Hematopoietic multipotent progenitor cell treated with erythropoietin and hydrocortisone succinate and interleukin-3 and kit ligand, for 15 days (in vitro differentiated cells): ENCODE results near the gene OXGR1.
"Not testable (repeated sequence)": the region's sequence is repeated elsewhere in the genome, so short reads cannot be mapped to it uniquely, and the experiment has no call there.

Experiments used
- DNase-seq: peaks from one replicate; pipeline ENCODE4 v3.0.0-alpha.2; 2015; ENCODE audit warnings: low spot score

Gene OXGR1

DNA sequence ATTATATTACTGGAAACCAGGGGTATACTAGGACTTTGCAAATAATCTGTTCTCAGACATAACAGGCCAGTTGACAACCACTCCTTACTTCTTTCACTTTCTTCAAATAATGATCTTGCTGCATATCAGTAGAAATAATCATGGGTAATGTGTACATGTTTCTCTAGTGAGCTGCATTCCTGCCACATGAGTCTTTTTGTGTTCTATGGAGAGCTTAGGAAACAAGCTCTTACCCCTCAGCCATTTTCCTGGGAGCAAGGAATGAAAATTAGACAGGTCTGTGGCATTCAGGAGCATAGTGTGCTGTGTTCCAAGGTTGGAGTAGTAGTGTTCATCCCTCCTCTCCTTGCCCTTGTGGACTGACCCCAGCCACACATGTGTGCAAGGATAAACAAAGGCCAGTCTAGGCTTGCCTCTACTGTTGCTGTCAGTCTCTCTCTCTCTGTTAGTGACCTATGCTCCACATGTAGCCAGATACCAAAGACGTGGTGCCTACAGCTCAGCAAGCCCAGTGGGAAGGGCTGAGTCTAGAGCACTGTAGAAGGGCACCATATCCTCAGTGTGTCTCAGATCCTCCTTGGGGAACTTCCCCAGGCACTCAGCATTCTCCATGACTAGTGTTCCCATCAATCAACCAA is 11.5 kb upstream of the OXGR1 start:
- no peak for DNase-seq

DNA sequence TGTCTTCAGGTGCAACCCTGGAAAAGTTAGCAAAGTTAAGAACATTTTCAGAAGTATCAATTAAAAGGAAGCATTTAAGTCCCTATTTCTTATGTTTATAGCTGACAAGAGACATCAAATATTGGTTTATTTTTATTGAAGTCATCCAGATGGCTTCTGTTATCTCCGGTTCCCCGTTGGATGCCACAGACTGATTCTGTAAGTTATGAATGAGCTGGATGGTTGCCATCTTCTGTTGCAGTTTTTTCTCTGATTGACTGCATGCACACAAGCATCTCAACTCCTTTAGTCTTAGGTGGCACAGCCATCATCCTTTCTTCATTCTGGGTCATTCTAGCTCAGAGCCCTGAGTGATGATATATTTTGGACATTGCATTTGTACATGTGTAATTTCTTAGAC is 10.6 kb upstream of the OXGR1 start:
- DNase-seq: no peak

DNA sequence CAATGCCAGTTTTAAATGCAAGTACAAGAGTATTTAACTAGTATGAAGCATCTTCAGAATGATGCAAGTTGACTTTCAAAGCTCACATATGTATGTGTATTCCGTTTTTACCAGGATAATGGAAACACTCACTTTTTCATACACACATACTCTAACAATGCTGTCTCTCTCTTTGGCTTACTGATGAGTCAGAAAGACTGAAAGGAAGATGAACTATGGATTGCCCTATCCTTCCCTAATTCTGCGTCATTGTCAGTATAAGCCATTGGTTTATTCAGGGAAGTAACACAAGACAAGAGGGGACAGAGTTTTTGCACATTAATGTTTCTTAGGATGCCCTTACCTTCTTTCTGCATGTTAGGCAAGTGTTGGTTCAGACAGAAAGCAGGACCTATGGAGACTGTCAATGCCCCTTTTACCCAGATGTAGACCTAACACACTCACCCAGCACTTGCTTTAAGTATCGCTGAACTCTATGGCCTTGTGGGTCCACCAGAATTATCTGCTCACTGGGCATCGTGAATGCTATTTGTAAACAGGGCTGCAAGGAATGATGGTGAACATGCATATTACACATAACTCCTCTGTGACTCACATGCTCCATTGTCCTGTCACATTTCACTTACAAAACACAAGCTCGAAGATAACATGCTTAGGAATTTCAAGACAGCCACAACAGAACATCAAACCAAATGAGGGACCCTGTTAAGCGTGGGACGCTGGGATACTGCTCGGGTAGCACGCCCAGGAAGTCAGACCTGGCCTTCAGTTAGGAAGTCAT is 10.0 kb upstream of the OXGR1 start:
- DNase-seq: no peak

DNA sequence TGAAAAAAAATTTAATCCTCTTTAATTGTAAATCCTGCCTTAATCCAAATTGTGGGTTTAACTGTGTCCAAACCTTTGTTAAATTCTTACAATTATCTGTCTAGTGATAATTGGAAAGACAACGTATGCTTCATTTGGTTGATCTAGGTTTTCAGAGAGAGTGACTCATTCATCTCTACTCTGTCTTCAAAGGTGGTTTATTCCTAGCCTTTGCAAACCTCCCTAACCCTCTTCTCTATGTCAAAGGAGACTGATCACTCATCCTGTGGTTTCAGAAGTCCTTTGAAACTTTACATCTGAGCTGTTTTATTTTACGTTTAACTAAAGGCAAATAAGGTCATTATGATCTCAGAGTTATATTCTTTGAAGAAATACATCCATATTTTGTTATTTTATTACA is 8.8 kb upstream of the OXGR1 start:
- no peak for DNase-seq

DNA sequence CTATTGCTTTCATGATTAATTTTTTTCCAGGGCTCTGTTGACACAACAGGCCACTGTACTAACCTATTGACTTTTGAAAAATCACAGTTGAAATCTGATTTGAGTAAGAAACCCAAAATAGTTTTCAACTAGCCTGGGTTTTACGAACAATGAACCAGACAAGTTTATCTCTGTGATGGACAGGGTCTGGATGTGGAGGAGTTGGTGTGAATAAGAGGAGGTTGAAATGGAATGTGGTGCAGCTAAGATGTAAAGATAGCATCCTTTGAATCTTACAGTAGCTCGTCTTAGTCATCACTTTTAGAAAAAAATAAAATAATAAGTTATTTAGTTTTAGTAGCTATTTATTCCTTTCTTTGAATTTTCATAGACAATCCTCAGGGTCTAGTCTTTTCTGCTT is 8.3 kb upstream of the OXGR1 start:
- DNase-seq: no peak

DNA sequence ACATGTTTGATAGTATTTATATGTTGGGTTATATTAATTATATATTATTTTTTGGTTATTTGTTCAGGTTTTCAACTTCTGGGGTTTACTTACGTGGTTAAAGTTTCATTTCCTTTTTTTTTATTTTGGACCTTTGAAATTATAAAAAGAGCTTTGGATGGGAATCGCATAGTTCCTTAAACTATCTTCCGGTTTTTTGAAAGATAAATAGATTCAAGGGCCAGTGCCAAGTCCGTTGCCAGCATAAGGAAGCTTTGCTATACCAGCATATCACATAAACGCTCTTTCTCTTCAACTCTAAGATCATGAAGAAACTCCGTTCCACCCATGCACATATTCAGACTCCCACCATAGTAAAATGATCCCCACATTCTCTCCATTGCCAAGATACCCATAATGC is 7.4 kb upstream of the OXGR1 start:
- DNase-seq: no peak

DNA sequence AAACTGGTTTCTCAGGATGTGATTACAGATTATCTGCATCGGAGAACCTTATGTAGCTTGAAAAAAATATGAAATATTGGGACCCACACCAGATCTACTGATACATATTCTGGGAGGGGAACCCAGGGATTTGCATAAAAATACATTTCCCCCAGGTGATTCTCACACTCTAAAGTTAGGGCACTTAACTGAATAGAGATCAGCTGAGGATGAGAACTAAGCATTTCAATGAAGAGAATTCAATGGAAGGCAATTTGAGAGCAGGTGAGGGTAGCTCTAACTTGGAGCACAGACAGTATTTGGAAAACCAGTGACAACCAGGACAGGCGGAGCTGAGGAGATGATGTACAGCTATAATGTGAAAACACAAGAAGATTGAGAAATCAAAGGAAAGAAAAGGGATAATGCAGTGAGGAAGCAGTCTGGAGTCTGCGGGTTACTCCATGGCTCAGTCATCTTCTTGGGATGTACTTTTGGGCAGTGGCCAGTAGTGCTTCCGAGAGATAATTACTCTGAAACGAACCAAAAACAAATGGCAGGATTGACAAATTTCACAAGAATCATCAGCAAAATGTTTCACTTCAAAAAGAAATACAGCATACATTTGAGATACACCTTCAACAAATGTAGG is 6.1 kb upstream of the OXGR1 start:
- no peak for DNase-seq

DNA sequence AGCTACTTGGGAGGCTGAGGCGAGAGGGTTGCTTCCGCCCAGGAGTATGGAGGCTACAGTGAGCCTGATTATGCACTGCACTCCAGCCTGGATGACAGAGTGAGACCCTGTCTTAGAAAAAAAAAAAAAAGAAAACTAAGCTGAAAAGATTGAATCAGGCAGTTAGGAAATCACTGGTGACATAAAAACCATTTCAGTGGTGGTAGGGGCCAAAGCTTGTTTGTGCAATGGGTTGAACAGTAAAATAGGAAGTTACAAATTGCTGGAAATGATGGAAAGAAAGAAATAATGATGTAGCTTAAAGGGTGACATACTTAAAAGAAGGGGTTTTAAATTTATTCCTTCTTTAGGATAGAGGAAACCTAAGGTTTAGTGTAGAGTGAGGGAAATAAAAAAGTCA is 4.8 kb upstream of the OXGR1 start:
- DNase-seq: no peak

DNA sequence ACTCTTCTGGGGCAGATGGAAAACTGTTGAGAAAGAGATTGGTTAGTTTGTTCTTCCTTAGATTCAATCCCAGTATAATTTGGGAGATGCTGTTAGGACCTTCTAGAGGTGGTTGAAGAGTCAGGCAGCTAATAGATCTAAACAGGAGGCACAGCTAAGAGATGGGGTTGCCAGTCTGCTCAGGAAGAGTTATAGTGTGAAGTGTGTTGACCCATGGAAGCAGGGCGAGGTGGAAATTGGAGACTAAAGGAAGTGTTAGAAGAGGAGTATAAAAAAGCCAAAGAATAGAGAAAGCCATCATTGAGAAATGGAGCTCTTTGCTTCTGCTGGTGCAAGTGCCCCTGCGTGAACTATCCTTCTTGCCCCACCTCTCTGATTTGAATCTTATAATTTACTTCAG is 3.8 kb upstream of the OXGR1 start:
- no peak for DNase-seq

DNA sequence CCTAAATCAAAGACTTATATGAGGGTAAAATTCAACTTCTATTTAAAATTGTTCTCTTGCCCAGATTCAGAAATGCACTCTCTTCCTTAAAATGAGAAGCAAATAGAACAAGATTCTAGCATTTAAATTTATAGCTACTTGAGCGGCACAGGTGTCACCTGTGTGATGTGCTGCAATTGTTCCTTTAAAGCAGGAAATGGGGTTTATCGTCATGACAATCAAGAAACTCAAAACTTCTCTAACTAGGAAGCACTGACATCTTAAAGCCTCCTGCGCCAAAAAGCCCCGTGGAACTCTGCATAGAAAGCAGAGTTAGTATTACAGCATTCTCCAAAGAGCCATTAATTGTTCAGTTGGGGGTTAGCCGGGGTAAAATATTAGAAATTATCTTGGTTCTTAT is 2.6 kb upstream of the OXGR1 start:
- DNase-seq: no peak

DNA sequence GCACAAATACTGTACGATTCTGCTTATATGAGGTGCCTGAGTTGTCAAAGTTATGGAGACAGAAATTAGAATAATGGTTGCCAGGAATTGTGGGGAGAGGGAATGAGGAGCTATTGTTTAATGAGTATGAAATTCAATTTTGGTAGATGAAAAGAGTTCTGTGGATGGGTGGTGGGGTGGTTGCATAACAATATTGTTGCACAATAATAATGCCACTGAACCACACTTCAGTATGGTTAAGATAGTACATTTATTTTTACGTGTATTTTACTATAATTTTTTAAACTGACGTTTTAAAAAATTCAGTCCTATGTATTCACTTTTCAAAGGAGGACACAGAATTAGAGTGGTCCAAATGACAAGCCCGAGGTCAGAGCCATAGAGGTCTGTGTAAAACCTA is 1.8 kb upstream of the OXGR1 start:
- no peak for DNase-seq

DNA sequence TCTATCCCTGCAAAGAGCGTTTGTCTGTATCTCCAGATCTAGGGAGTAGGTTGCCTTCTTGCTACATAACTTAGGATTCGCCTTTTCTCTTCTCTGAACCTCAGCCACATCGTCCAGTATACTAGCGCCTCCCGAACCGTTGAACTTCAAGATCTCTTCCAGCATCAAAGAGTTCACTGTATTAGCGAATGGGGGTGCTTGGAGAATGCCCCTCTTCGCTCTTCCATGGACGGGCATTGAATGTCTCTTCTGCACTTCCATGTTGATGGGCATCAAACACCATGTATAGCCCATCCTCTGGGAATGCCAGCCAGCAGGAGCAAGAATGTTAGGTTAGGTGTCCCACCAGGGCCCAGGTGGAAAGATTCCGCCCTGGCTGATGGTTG is 575 bp upstream of the OXGR1 start:
- no peak for DNase-seq

DNA sequence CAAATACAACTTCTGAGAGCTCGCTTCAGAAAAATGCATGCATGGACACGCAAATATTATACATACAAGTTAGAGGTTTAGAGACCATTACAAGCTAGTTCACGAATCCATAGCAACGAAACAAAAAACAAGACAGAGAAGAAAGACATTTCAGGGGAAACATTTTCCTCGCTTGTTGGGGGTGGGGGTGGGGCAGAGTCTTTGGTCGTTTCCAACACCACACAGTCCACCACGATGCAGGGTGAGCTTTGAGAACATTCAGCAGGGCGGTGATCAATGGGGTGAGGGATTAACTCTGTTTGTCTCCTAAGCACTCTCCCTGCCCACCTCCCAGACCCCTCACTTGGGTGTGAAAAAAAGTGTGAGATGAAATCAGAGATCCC is 651 bp downstream of the OXGR1 start:
- DNase-seq: no peak

DNA sequence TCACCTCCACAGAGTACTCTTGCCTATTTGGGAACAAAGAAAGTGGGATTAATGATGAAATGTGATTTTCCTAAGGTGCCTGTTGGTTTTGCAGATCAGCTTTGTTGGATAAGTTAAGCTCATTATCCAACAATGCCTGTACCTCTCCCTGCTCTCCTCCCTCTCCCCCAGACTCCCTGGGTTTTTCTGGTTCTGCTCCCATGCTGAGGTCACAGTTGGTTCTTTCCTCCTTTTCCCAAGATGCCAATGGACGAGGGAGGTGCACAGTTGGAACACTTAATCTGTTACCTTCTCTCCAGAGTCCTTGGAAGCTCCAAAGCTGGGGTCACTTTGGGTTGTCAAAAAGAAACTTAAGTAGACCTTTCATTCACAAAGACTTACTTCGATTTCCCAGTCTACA is 1.6 kb downstream of the OXGR1 start:
- DNase-seq: no peak

DNA sequence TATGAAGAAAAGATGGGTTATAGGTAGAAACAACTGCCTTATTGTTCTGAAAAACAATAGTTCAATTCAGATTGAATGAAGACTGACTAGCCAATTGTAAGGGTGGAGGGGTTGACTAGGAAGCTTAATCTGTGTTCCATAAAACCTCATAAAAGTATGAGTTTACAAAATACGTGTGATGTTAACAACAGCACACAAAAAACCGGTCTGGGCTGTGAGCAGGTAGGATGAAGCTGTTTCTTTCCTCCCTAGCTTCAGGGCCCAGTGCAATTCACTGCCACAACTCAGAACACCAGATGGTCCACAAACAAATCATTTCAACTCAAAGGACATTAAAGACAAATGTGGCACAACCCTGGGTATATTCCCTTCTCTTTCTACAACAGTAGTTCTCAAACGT is 3.2 kb downstream of the OXGR1 start:
- DNase-seq: no peak

DNA sequence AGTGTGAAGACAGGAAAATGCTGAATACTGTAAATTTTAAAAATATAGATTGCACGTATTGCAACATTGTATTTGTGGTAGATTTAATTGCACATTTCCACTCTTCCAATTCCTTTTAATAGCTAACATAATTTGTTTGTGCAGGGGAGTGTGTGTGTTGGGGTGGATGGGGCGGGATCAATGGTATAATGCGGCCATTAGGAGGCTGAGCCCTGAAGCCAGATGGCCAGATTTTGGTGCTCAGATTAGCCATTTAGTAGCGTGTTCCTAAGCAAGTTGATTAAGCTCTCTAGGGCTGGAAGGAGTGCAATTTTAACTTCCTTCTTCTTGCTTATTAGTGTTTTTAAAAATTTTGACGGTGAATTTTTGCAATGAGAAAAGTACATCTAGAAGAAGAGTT is 5.8 kb downstream of the OXGR1 start:
- DNase-seq: no peak

DNA sequence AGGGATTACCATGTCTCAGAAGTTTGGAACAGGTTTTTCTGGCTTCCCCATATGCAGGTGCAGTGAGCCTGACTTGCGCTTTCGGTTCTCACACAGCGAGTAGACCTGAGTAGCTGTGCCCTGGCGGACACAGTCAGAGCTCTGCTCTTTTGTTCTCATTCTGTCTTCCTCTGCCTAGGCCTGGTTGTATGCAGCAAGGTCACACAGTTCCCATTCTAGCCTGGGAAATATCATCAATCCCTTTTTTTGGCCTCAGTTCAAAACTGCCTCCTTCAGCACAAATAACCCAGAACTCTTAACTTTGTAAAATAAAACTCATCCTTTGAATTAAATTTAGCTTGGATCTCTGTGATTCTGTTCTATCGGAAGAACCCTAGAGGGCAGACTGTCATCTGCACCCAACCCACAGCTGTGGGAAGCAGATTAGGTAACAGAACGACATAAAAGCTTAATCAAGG is 10.2 kb downstream of the OXGR1 start:
- DNase-seq: no peak

DNA sequence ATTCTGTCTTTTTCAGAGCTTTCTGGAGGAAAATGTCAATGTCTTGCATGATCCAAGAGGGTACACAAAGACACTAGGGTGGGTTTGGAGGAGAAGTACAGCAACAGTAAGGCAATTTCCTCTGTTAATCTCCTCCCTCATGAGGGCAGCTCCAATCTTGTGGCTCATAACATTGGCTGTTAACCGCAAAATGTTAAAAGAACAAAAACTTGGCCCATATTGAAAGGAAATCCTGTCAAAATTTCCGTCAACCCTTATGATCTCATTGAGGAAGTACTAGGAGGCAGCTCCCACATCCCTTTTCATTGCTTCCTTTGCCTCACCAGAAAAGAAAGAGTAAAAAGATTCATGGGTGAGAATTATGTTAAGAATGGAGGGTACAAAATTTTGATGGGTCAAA is 11.6 kb downstream of the OXGR1 start:
- no peak for DNase-seq

DNA sequence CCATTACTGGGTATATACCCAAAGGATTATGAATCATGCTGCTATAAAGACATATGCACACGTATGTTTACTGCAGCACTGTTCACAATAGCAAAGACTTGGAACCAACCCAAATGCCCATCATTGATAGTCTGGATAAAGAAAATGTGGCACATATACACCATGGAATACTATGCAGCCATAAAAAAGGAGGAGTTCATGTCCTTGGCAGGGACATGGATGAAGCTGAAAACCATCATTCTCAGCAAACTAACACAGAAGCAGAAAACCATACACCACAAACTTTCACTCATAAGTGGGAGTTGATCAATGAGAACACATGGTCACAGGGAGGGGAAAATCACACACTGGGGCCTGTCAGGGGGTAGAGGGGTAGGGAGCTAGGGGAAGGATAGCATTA is 14.4 kb downstream of the OXGR1 start:
- not testable (repeated sequence) for DNase-seq

DNA sequence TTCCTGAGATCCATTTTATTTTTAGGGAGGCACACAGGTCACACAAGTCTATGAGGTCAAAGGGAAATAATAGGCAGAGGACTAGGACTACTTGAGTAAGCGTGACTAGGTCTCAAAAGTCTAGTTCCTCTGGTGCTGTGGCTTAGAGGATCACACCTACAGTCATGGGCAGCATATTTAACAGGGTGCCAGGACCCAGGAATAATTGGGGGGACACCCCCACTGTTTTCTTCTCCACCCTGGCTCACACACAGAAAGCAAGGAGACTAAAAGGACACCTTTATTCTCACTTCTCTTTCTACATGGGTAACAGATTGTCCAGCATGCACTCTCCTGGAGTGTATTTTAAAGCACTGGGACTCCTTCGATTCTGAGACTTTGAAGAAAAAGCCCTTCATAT is 26.2 kb downstream of the OXGR1 start:
- DNase-seq: no peak

DNA sequence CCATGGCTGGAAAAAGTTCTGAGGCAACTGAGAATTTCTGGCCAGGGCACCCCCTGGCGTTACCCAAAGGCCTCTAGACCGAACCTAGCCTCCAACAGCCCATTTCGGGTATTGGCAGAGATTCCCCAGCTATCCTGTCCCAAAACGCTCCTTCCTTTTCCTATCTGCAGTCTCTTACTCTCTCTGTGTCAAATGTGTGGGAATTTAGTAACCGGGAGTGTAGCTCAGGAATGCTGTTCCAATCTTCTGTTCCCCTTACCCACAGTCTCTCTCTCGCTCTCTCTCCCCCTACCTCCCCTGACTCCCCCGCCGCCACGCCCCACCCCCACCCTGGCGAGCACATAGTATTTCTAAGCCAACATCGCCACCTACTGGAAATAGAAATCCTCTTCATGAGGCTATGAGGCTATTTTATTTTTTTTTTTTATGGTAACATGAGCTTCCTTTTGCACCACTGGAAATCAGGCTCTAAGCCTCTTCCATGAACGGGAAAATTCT is 27.0 kb downstream of the OXGR1 start:
- no peak for DNase-seq

DNA sequence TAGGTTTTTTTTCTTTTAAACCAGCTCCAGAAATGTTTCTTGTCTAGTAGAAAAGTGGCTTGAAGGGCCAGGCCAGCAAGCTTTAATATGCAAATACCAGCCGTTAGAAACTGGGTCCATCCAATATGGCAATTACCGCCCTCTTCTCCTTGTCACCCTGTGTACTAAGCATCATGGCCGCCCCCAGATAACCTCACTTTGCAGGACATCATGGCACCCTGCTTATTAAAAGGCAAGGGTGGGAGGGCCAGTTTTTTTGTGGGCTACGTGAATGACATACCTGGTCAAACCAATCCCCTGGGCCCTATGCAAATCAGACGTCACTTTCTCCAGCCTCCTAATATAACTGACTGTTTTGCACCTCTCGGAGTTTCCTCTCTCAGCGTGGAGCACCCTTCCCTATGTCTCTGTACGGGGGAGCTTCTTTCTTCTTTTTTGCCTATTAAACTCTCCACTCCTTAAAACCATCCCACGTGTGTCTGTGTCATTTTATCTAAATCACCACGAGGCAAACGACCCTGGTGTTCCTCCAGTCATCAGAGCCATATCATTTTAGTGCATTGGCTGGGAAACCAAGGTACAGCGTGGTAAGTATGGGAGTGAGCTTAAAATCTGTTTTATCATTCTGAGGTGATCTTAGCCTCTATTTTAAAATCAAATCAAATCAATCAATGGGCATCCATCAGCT is 27.7 kb downstream of the OXGR1 start:
- DNase-seq: no peak
